GM23248 (cell line): Measurements from ENCODE around the gene LRRC1.

Experiments used
- EZH2 ChIP-seq: fragments of 200-600 bp; sonication (generic); IDR thresholded peaks from 2 replicates; pipeline ENCODE4 v1.6.1; 2018; ENCODE audit warnings: antibody characterized with exemption, mild to moderate bottlenecking; ENCODE audit not compliant: insufficient read depth, poor library complexity, severe bottlenecking
- EZH2phosphoT487 ChIP-seq: fragments of 200-600 bp; sonication (generic); IDR thresholded peaks from 2 replicates; pipeline ENCODE4 v1.6.1; 2018; ENCODE audit warnings: antibody characterized with exemption, moderate library complexity, mild to moderate bottlenecking, low read depth; ENCODE audit not compliant: insufficient read depth

DNA sequence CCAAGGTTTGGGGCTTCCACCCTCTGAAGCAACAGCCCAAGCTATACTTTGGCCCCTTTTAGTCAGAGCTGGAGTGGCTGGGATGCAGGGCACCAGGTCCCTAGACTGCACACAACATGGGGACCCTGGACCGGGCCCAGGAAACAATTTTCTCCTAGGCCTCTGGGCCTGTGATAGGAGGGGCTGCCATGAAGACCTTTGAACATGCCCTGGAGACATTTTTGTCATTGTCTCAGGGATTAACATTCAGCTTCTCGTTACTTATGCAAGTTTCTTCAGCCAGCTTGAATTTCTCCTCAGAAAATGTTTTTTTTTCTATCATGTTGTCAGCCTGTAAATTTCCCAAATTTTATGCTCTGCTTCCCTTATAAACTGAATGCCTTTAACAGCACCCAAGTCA lies 82.3 kb downstream of the LRRC1 start:
- no peak for TF ChIP-seq EZH2
- TF ChIP-seq EZH2phosphoT487, result no peak
